ENCODE data around the gene CCDC154. TPM values are rescaled to one million over a fixed set of nuclear protein-coding genes. Genes with fewer than 3 reads are reported as not detected.

The CCDC154 gene
- total RNA-seq, 2 donors from 2014 or later: 0.68 to 1.1 TPM

DNA sequence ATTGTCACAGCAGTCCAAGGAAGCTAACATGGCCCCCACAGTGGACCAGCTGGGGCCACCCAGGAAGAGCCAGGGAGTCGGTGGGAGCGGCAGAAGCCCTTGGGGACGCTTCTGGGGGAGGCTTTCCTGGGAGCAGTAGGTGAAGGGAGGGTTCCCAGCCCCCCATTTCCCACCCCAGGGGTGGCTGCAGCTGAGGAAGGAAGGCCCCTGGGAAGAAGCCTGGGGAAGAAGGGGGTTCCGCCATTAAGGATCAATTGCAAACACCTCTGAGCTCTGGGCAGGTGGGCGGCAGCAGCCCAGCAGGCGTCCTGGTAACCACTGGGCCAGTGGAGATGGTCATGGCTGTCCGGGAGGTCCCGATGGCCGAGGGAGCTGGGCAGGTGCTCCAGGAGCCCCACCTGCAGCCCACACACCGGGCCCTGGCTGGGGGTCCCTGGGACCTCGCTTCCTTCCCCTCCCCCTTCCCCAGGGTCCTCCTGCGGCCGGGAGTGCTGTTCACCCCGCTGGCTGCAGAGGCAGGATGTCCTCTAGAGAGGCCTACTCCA is 14.1 kb downstream of the CCDC154 start:
- intact Hi-C loops (cut with DNase I): no loop called here
- no peak for ATAC-seq
- DNase-seq: no peak

DNA sequence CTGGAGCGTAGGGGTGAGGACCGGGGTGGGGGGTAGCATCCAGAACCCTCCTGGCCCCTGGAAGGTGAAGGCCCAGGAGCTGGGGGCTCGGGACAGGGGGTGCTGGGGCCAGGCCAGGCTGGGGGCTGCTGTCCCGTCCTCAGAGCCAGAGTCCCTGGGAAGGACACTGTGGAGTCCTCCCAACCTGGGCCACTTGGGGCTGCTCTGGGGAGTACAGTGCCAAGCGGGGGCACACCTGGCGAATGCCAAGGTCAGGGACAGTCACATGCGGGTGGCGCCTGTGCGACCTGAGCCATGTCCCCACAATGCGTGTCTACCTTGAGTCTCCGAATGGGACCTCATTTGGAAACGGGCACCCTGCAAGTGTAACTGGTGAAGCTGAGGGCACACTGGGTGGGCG is 14.7 kb downstream of the CCDC154 start:
- ATAC-seq (no peak), DNase-seq (no peak)
- intact Hi-C loops (cut with DNase I): no loop called here

DNA sequence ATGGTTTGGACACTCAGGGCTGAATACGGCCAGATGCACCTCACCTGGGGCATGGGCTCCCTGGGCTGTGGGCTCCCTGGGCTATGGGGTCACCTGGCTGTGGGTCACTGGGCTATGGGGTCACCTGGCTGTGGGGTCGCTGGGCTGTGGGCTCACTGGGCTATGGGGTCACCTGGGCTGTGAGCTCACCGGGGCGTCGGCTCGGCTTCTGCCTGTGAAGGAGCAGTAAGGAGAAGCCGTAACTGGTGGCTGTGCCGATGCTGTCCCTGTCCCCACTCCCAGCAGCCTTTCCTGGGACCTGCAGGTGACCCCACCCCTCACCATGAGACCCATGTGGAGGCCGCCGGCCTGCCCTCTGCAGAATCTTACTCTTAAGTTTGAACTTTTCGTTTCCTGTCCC is 15.3 kb downstream of the CCDC154 start:
- ATAC-seq: no peak
- intact Hi-C loops (cut with DNase I): no loop called here

DNA sequence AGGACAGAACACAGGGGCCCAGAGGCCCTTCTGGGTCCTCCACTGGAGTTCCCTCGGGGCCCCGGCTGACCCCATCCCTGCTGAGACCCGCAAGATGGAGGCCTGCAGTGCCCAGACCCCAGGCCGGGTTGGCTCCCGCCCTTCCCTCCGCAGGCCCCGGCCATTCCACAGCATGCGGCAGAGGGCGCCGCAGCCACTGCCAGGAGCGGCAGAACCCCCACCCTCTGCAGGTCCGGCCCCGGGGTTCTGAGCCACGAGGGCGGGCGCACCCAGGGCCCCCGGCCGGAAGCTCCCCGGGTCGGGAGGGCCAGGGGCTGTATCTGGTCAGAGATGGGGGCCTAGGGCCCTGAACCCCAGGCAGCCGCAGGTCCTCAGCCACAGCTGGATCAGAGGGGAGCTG is 15.8 kb downstream of the CCDC154 start:
- intact Hi-C loops (cut with DNase I): no loop called here
- ATAC-seq (peak; percentile 29 to 53), DNase-seq (no peak)

More for the DNA sequence above, 15.3 kb downstream of the CCDC154 start:
- DNase-seq: no peak

DNA sequence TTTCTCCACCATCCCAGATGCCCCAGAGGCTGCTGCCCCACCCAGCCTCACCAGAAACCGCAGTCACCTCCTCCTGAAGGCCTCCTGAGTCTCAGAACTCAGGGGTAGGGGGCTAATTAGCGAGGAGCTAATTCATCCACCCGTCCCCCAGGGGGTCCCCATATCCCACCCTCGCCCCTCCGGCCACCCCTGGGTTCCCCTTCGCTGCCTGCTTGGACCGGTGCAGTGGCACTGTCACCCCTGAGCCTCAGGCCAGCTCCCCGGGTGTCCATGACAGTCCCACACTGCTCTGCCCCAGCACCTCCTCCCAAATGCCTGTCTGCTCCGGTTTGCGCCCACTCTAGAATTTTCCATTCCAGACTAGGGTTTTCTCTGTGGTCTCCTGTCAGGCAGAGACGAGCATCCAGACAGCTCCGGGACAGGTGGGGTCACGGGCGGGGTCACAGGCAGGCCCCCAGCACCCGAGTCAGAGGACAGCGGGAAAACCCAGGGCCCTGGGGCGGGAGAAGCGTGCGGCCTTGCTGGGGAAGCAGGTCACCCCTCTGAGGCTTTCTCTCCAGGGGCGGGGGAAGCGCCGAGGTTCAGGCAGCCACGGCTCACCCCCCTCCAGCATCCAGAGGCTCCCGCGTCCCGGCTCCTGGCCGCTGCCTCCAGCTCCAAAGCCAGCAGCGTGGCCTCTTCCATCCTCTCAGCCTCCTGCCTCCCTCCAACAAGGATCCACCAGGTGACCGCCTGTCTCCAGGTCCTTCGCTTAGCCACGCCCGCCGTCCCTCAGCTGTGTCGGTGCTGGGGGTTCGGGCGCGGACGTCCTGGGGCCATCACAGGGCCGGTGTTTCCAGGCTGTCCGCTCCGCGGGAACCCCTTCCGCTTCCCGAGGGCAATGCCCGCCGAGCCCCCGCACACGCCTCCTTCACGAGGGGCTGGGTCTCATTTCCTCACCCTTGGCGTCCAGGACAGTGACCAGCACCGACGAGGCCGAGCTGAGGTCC is 16.6 kb downstream of the CCDC154 start:
- no peak for ATAC-seq
- intact Hi-C loops (cut with DNase I): no loop called here
- DNase-seq: no peak

DNA sequence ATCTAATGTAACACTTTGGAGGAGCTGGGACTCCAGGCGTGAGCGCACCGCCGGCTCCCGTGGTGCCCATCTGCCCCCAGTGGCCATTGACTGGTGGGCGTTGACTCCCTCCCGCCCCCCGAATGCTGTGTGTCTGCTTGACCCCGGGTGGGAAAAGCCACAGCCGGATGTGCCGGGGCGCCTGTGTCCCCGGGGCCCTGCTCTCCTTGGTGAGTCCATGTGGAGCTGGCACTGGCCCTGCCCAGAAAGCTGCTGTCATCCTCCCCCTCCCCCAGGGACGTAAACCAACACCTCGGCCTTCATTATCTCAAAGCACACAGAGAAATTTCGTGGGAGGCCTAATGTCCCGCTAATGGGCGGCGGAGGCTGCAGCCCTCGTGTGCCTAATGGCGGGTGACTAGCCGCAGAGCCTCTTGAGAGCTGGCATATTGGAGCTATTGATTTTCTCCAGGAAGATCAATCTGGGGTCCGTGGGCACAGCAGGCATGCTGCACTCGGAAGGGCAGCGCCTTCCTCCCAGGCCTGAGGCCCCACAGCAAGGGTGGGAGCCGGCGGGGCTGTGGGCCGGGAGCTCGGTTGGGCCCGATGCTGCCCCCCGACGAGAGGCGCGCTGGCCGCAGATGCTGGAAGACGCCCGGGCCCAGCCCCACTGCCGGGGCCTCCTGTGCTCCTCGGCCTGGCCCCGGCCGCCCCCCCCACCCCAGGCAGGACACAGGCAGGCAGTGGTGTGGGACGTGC is 17.5 kb downstream of the CCDC154 start:
- DNase-seq: no peak
- intact Hi-C loops (cut with DNase I): no loop called here
- no peak for ATAC-seq

DNA sequence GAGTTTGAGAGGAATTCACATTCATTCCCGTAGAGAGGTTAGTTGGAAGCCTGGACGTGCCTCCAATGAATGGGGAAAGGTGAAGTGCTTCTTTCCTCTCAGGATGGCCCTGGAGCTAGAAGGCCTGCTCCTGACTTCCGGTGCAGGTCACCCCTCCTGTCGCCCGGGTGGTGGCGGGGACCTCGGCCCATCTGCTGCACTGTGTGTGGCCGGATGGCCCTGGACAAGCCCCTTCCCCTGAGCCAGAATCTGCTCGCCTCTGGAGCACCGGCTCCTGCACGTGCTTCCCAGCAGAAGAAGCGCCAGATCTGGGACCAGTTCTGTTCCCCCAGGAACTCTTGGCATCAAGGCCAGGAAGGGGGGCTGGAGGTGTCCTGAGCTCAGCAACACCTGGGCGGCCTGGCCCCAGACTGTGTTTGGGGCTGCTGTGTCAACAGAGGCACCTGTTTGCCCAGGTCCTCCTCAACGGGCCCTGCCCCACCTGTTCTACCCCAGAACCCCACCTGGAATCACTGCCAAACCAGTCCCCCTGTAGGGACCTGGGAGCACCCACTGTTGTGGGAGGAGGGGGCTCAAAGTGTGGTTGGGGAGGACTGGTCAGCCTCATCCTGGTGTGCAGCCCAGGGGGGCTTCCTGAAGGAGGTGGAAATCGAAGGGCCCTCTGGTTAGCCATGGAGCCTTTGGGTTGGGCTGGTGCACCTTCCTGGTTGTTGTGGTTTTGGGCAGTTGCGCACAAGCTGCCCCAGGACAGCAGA is 18.6 kb downstream of the CCDC154 start:
- intact Hi-C loops (cut with DNase I): no loop called here
- ATAC-seq (no peak), DNase-seq (no peak)

DNA sequence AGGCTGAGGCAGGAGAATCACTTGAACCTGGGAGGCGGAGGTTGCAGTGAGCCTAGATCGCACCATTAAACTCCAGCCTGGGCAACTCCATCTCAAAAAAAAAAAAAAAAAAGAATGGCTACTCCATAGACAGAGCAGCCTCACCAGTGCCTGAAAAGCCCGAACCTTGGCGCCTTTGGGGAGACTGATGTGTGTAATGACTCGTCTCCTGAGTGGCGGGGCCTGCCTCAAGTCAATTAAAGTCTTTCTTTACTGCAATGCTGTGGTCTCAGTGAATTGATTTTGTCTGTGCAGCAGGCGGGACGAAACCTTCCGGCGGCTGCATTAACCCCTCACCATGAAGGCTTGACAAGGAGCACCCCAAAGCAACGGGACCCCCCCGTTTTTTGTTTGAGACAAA is 20.3 kb downstream of the CCDC154 start:
- no peak for DNase-seq
- no peak for ATAC-seq
- intact Hi-C loops (cut with DNase I): no loop called here

DNA sequence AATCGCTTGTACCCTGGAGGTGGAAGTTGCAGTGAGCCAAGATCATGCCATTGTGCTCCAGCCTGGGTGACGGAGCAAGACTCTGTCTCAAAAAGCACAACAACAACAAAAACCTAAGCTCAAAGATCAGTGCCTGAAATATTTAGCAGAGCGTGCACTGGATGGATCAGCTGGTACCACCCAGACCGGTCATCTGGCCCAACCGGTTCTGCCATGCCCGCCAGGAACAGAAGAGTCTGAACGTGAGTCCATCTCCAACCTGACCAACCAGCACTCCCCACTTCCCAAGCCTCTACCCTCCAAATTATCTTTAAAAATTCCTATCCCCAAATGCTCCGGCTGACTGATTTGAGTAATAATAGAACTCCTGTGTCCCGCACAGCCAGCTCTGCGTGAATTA is 22.3 kb downstream of the CCDC154 start:
- intact Hi-C loops (cut with DNase I): no loop called here
- ATAC-seq (no peak), DNase-seq (no peak)

DNA sequence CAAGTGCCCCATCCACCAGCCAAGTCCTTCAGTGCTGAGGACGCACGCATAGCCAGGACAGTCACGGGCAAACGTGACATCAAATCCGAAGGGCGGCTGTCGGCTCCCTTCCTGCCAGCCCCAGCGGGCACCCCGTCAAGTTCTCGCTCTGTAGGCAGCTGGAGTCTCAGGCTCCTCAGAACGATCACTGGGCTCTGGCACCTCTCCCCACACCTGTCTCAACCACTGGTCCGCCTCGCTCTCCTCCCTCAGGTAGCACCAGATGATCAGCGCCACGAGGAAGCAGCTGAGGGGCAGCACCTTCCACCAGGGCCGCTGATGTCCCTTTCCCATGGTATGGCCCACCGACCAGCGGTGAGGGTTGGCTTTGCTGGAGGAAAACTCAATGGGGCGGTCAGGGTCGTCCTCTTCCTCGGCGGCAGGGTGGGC is 24.2 kb downstream of the CCDC154 start:
- intact Hi-C loops (cut with DNase I): no loop called here
- ATAC-seq: no peak
- no peak for DNase-seq

DNA sequence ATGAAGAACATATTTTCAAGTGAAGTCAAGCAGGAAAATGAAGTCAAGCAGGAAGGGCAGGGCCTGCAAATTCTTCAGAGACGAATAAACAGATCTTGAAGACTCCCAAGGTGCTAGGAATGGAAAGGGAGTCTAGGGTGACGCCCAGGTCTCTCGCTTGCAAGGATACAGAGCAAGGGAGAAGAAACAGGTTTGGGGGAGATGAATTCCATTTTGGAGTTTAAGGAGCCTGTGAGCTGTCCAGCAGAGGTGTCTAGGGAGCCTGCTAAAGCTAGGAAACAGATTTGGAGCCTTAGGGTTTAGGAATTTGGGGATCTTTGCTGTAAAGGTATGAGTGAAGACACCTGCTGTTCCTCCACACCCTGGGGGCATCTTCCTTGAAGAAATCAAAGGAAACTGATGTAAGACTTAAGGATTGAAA is 27.8 kb downstream of the CCDC154 start:
- intact Hi-C loops (cut with DNase I): no loop called here
- ATAC-seq: no peak

DNA sequence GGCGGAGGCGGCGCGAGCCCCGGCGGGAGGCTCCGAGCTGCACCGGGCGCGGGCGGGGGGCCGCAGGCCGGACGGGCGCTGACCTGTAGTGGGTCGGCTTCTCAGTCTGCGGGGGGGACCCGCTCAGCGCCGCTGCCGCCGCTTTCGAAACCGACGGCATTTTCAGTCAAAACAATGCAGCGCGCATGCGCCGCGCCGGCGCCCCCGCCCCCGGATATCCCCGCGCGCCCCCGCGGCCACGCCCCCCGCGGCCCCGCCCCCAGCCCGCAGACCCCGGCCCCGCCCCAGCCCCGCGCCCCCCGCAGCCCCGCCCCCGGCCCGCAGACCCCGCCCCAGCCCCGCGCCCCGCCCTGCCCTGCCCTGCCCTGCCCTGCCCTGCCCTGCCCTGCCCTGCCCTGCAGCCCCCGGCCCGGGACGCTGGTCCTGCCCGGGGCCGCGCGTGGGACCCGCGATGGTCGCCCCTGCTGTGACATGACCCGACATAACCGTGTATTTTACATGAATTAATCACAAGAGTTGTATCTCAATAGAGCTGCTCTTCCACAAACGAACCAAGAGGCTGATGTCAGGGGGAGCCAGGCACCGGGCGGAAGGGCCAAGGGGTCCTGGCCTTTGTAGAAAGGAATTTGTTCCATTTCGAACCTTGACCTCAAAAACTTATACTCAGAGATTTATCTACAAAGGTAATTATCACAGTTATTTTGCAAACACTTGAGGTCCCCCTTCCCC is 29.7 kb downstream of the CCDC154 start, which contains the start of gene UNKL:
Gene UNKL (minus strand): TSS at position 173 of the 729 bp plus-strand sequence. CDS start 13 bp downstream, at position 160.
- intact Hi-C loops (cut with DNase I): no loop called here
- peak; percentile 65 to 68 for ATAC-seq
- peak; percentile 84 for DNase-seq

More for the DNA sequence above, 27.8 kb downstream of the CCDC154 start:
- DNase-seq: no peak

DNA sequence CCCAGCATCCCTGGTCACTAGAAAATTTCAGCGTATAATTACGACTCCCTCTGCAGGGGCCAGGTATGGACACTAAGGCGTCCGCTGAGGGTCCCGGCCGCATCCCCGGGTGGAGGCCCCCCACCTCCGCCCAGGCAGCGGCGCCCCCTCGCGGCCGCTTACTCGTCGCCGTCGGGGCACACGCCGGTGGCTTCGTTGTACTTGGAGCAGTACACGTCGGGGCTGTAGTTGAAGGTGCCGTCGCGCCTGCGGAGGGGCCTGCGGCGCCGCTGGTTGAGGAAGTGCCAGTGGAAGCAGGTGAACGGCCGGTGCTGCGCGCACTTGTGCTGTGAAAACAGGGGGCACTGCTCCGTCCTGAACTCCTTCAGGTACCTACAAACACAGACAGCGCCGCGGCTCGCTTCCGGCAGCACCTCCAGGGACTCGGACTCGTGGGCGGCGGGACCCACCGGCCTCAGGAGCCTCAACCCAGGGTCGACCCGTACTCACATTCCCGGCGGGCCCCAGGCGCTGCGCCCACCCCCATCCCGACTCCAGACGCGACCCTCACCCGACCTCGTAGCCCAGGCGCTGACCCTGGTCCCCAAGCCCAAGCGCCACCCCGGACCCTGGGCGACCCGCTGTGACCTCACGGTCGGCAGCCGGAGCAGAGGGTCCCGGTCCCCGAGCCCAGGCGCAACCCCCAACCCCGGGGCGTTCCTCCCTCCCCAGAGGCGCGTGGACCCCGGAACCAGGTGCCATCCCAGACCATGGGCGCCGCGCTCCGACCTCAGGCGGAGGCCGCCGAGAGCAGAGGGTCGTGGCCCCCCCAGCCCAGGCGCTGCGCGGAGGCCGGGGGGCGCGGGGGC is 30.4 kb downstream of the CCDC154 start:
- ATAC-seq (peak; percentile 53 to 54), DNase-seq (peak; percentile 58)
- intact Hi-C loops (cut with DNase I): no loop called here

DNA sequence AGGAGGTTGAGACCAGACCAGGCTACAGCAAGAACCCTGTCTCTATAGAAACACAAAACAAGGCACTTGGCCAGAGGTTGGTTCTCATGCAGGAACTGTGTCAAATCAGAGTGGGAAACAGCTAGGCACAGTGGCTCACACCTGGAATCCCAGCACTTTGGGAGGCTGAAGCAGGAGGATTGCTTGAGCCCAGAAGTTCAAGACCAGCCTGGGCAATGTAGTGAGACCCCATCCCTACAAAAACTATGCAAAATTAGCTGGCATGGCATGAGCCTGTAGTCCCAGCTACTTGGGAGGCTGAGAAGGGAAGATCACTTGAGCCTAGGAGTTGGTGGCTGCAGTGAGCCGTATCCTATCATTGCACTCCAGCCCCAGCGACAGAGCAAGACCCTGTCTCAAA is 31.5 kb downstream of the CCDC154 start:
- DNase-seq: no peak
- intact Hi-C loops (cut with DNase I): no loop called here

DNA sequence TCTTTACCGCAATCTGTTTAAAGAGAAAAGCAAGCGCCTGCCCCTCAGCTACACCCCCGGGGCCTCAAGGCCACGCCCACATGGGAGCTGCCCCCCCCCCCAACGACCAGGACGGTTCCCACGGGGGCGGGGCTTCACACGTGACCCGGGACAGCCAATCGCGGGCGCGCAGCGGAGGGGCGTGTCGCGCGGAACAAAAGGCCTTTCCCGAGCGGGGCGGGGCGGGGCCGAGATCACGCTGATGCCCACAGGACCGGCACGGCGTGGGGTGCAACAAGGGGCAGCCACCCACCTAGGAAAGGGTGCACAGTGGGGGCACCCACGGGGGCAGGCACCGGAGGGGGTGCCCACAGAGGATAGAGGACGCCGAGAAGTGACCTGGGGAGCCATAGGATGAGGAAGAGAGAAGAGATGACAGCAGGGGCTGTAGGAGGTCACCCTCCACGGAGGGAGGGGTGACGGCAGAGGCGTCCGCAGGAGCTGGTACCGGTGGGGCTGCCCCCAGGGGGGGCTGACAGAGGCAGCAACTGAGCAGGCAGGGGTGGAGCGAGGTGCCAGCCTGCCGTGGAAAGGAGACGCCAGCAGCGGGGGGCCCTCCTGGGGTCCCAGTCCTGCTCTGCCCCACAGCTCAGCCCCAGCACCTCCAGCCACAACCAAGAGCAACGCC is 36.1 kb downstream of the CCDC154 start:
- peak; percentile 97 to 98 for ATAC-seq

More for the DNA sequence above, 31.5 kb downstream of the CCDC154 start:
- ATAC-seq: no peak

DNA sequence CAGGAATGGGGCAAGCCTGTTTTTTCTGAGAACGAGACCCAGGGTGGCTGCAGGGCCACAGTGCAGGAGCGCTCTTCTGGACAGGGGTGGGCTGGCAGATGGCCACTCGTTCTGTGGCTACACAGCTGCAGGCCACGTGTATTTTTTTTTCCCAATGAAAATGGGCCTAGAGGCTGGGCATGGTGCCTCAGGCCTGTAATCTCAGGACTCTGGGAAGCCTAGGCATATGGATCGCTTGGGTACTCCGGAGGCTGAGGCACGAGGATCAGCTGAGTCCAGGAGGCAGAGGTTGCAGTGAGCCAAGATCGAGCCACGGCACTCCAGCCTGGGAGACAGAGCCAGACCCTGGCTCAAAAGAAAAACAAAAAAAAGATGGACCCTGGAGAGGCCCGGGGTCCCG is 36.6 kb downstream of the CCDC154 start:
- DNase-seq: no peak
- peak; percentile 33 to 36 for ATAC-seq
- intact Hi-C loops (cut with DNase I): no loop called here

More for the DNA sequence above, 36.1 kb downstream of the CCDC154 start:
- peak; percentile 97 for DNase-seq
- intact Hi-C loops (cut with DNase I): no loop called here

DNA sequence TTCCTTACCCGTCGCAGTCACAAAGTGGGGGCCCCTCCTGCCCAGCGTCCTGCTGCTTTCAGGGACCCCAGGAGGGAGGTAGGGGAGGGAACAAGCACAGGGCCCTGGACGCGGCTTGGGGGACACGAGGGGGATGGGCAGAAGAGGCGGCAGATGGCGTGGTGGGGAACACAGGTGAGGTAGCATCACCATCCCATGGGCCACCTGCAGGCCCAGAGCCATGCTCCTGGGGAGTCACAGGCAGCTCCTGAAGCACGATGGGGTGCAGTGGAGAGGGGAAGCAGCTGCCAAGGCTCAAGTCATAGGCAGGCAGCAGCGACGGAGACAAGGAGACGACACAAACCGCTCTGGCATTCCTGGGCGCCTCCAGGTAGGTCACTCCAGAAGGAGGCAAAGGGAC is 40.6 kb downstream of the CCDC154 start:
- DNase-seq: no peak
- no peak for ATAC-seq
- intact Hi-C loops (cut with DNase I): no loop called here
